ENCODE data around the gene SLC6A16.

DNA sequence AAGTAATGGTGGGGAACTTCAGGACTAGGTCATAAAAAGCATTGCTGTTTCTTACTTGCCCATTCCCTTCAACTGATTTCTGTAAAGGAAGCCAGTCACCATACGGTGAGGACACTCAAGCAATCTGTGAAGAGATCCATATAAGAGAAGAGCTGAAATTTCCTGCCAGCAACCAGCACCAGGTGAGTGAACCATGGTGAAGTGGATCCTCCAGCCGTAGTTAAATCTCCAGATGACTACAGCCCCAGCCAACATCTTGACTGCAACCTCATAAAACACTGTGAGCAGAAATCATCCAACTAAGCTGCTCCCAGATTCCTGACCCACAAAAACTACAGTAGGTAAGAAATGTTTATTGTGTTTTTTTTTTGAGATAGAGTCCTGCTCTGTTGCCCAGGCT lies 3.8 kb upstream of the SLC6A16 start:
- TF ChIP-seq POLR2AphosphoS5 (IDR thresholded peaks at IDR 0.05; ENCODE audit: low read depth, low read length) (no peak), POLR2A (IDR thresholded peaks at IDR 0.05; ENCODE audit: low read depth, low read length) (no peak), TAF1 (IDR thresholded peaks at IDR 0.05; ENCODE audit: low read depth, low read length) (no peak), POU2F2 (IDR thresholded peaks at IDR 0.05; ENCODE audit: low read depth, low read length) (no peak), SPI1 (IDR thresholded peaks at IDR 0.05; ENCODE audit: low read depth, low read length) (no peak), PAX5 (IDR thresholded peaks at IDR 0.05; ENCODE audit: insufficient read depth, low read length, severe bottlenecking) (no peak)
